ENCODE data around the gene MICB. TPM values are rescaled to one million over a fixed set of nuclear protein-coding genes. Genes with fewer than 3 reads are reported as not detected.

The MICB gene
- total and polyA plus RNA-seq, 9 of the 15 experiments (the other 6 are each of a cell fraction or from before 2014, with no cell fraction given), result 13.3 to 34.5 (median 19.8) TPM

- TF ChIP-seq RNF219 (CRISPR knock-in tag; IDR thresholded peaks at IDR 0.05) (no peak), NFYB (IDR thresholded peaks at IDR 0.05; ENCODE audit: extremely low read depth, insufficient read length) (peak; percentile 85), PBX2 (CRISPR knock-in tag; IDR thresholded peaks at IDR 0.05; ENCODE audit: low read depth) (no peak), PBX2 (tag; conservative IDR thresholded peaks at IDR 0.05; ENCODE audit: low read depth) (no peak), E2F3 (CRISPR knock-in tag; IDR thresholded peaks at IDR 0.05) (no peak), NBN (IDR thresholded peaks at IDR 0.05; ENCODE audit: low read depth) (no peak), CREB1 (IDR thresholded peaks at IDR 0.05) (peak; percentile 85), CREB1 (CRISPR knock-in tag; IDR thresholded peaks at IDR 0.05) (peak; percentile 81), MEF2A (IDR thresholded peaks at IDR 0.05; ENCODE audit: control insufficient read depth, low read depth, low read length) (no peak), XRCC3 (IDR thresholded peaks at IDR 0.05) (no peak), FUS (optimal IDR thresholded peaks at IDR 0.05; ENCODE audit: low read depth, low read length) (no peak), MAFG (tag; conservative IDR thresholded peaks at IDR 0.05) (no peak), CCAR2 (IDR thresholded peaks at IDR 0.05; ENCODE audit: low read depth, low read length) (no peak), ATF3 (IDR thresholded peaks at IDR 0.05) (no peak), ATF3 (CRISPR knock-in tag; conservative IDR thresholded peaks at IDR 0.05) (no peak), CHCHD3 (CRISPR knock-in tag; IDR thresholded peaks at IDR 0.05) (no peak), CGGBP1 (CRISPR knock-in tag; IDR thresholded peaks at IDR 0.05) (no peak), ZNF584 (CRISPR knock-in tag; IDR thresholded peaks at IDR 0.05; ENCODE audit: low read depth) (no peak), ETV1 (tag; conservative IDR thresholded peaks at IDR 0.05; ENCODE audit: low read depth) (no peak), ZNF280B (CRISPR knock-in tag; IDR thresholded peaks at IDR 0.05) (no peak), ZNF75A (CRISPR knock-in tag; IDR thresholded peaks at IDR 0.05) (no peak)
These were observed 34.7 kb upstream of the MICB start (continued) for GRCh38 chr6:31462964-31463870.

Measured in K562 (cell line).